ENCODE measurements around the gene HSDL2. TPM values are rescaled to one million over a fixed set of nuclear protein-coding genes. Genes with fewer than 3 reads are reported as not detected.
"Not testable (repeated sequence)": the region's sequence is repeated elsewhere in the genome, so short reads cannot be mapped to it uniquely, and the experiment has no call there.

Gene HSDL2
- total RNA-seq, 2 experiments from 2014 or later: 24.8 to 26.3 TPM

DNA sequence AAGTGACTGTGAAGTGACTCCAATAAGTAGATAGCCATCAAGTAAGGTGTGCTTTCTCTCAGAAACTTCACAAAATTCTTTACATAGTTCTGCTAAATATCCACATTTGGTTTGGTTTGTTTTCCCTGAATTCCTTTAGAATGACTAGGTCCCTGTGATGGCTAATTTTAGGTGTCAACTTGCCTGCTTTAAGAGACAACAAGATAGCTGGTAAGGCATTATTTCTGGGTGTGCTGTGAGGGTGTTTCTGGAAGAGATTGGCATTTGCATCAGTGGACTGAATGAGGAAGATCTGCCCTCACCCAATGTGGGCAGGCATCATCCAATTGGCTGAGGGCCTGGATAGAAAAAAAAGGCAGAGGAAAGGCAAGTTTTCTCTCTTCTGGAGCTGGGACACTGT is 38.2 kb upstream of the HSDL2 start:
- Mint-ChIP-seq H3K36me3 (no peaks in the 10 kb centered on the region), H3K27ac (no peak overlapping the region), H3K9me3 (no peaks in the 10 kb centered on the region), H3K27me3 (no peaks in the 10 kb centered on the region), H3K4me1 (ENCODE audit: low read depth) (no peaks in the 10 kb centered on the region), H3K4me3 (no peak overlapping the region)
- no peak for DNase-seq
- POLR2A ChIA-PET: no interaction called here
- intact Hi-C loops (cut with micrococcal nuclease): no loop called here
- CTCF ChIA-PET: interaction anchor here (1.0 kb wide), 1 partner anchor 244 kb away, joined by 4 read pairs; no protein-coding TSS in a partner anchor

GRCh38 chr9:112348257-112349007 is 31.5 kb upstream of the HSDL2 start:
- H3K27me3 Mint-ChIP-seq: peaks cover 2% of the 10 kb centered on the region

DNA sequence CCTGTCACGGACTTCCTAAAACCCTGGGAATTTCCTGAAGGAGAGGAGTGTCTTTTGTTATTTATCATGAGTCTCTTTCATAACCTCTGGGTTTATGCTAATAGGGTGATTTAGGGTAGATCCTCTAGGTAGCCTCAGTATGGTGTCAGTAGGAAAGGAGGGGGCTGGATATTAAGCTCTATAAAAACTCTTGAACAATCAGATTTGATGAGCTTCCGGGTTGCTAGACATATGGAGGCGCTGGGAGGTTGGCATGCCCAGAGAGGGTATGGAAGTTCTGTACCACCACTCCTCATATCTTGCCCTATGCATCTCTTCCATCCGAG is 30.9 kb upstream of the HSDL2 start:
- intact Hi-C loops (cut with micrococcal nuclease): loop anchor here (2.0 kb wide), 1 partner anchor 14 kb away; no protein-coding TSS in a partner anchor
- CTCF ChIA-PET: interaction anchor here (1.0 kb wide), 1 partner anchor 12 kb away, joined by 3 read pairs; no protein-coding TSS in a partner anchor
- peak overlapping the region; percentile 76 for H3K4me3 Mint-ChIP-seq
- POLR2A ChIA-PET: no interaction called here
- DNase-seq: no peak
- peaks cover 13% of the 10 kb centered on the region for H3K4me1 Mint-ChIP-seq (ENCODE audit: low read depth)
- H3K36me3 Mint-ChIP-seq: peaks cover 2% of the 10 kb centered on the region
- H3K27ac Mint-ChIP-seq: no peak overlapping the region
- peaks cover 2% of the 10 kb centered on the region for H3K27me3 Mint-ChIP-seq
- peaks cover 2% of the 10 kb centered on the region for H3K9me3 Mint-ChIP-seq

More at GRCh38 chr9:112348257-112349007, 31.5 kb upstream of the HSDL2 start:
- Mint-ChIP-seq H3K4me1 (ENCODE audit: low read depth) (peaks cover 13% of the 10 kb centered on the region), H3K27ac (peak overlapping the region; percentile 80), H3K9me3 (peaks cover 2% of the 10 kb centered on the region), H3K4me3 (peak overlapping the region; percentile 76), H3K36me3 (peaks cover 2% of the 10 kb centered on the region)
- CTCF ChIA-PET: interaction anchor here (1.0 kb wide), 1 partner anchor 13 kb away, joined by 3 read pairs; no protein-coding TSS in a partner anchor
- DNase-seq: peak; percentile 87
- POLR2A ChIA-PET: no interaction called here
- intact Hi-C loops (cut with micrococcal nuclease): loop anchor here (2.0 kb wide), 1 partner anchor 14 kb away; no protein-coding TSS in a partner anchor

DNA sequence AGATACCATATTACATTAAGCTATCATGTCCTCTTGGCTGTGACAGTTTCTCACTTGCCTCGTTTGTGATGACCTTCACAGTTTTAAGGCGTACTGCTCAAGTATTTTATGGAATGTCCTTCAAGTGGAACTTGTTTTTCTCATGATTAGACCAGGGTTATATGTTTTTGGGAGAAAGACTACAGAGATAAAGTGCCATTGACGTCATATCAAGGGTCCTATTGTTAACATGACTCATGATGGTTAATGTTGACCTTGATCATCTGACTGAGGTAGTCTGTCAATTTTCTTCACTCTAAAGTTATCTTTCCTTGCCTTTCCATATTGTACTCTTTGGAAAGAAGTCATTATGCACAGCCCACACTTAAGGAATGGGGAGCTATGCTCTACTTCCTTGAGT is 28.7 kb upstream of the HSDL2 start:
- no peak for DNase-seq
- intact Hi-C loops (cut with micrococcal nuclease): no loop called here
- peaks cover 28% of the 10 kb centered on the region for H3K4me1 Mint-ChIP-seq (ENCODE audit: low read depth)
- POLR2A ChIA-PET: no interaction called here
- no peak overlapping the region for H3K4me3 Mint-ChIP-seq
- peaks cover 2% of the 10 kb centered on the region for H3K9me3 Mint-ChIP-seq
- H3K27me3 Mint-ChIP-seq: peaks cover 2% of the 10 kb centered on the region
- H3K36me3 Mint-ChIP-seq: peaks cover 2% of the 10 kb centered on the region
- H3K27ac Mint-ChIP-seq: no peak overlapping the region
- CTCF ChIA-PET: no interaction called here

DNA sequence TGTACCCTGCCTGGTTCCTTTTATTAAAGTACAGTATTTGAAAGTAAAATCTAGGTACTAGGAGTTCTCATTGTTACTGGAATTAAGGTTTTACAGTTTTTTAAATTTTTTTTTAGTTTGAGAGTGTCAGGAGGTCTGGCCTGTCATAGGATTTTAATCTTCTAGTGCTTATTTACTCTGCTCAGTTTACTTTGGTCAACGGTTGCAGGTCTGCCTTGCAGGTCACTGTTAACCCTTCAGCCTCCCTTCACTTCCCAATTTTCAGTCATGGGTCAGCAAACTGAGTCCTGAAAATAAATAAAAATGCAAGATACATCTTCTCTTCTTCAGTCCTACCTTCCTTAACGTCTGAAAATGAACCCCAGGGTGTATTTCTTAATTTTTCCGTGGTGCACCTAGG is 27.7 kb upstream of the HSDL2 start:
- Mint-ChIP-seq H3K36me3 (peaks cover 2% of the 10 kb centered on the region), H3K4me3 (no peak overlapping the region), H3K9me3 (peaks cover 2% of the 10 kb centered on the region), H3K27me3 (peaks cover 2% of the 10 kb centered on the region), H3K27ac (no peak overlapping the region), H3K4me1 (ENCODE audit: low read depth) (peaks cover 28% of the 10 kb centered on the region)
- CTCF ChIA-PET: no interaction called here
- POLR2A ChIA-PET: no interaction called here
- DNase-seq: no peak
- intact Hi-C loops (cut with micrococcal nuclease): no loop called here

GRCh38 chr9:112354081-112354743 is 25.7 kb upstream of the HSDL2 start:
- Mint-ChIP-seq H3K27ac (no peak overlapping the region), H3K4me3 (no peak overlapping the region), H3K4me1 (ENCODE audit: low read depth) (peaks cover 15% of the 10 kb centered on the region), H3K9me3 (no peaks in the 10 kb centered on the region), H3K27me3 (no peaks in the 10 kb centered on the region), H3K36me3 (no peaks in the 10 kb centered on the region)
- intact Hi-C loops (cut with micrococcal nuclease): no loop called here
- no peak for DNase-seq
- CTCF ChIA-PET: interaction anchor here (2.0 kb wide), 1 partner anchor 256 kb away, joined by 8 read pairs; no protein-coding TSS in a partner anchor
- POLR2A ChIA-PET: interaction anchor here (0.6 kb wide), 1 partner anchor 710 kb away, joined by 3 read pairs; no protein-coding TSS in a partner anchor

DNA sequence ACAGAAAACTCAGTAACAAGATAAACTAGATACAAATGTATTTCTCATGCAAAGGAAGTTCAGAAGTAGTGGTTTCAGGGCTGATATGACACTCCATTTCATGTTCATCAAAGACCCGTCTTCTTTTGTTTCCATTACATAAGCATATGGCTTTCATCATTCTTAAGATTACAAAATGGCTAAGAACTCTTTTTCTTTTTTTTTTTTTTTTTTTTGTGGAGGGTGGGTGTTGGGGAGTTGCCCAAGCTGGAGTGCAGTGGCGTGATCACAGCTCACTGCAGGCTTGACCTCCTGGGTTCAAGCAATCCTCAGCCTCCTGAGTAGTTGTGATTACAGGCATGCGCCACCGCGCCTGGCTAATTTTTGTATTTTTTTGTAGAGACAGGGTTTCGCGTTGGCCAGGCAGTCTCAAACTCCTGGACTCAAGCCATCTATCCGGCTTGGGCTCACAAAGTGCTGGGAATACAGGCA is 24.4 kb upstream of the HSDL2 start:
- no peak for DNase-seq
- ChIA-PET CTCF (interaction anchor here (0.9 to 2.0 kb wide), 2 partner anchors 24 to 257 kb away, joined by 3 to 8 read pairs; partner anchors contain the start of gene HSDL2), POLR2A (no interaction called here)
- no peaks in the 10 kb centered on the region for H3K36me3 Mint-ChIP-seq
- no peak overlapping the region for H3K4me3 Mint-ChIP-seq
- peaks cover 20% of the 10 kb centered on the region for H3K4me1 Mint-ChIP-seq (ENCODE audit: low read depth)
- H3K27ac Mint-ChIP-seq: peak overlapping the region; percentile 49
- no peaks in the 10 kb centered on the region for H3K9me3 Mint-ChIP-seq
- intact Hi-C loops (cut with micrococcal nuclease): loop anchor here (1.0 kb wide), 1 partner anchor 21 kb away; no protein-coding TSS in a partner anchor
- H3K27me3 Mint-ChIP-seq: no peaks in the 10 kb centered on the region

GRCh38 chr9:112360047-112360804 is 19.7 kb upstream of the HSDL2 start:
- Mint-ChIP-seq H3K27me3 (peaks cover 3% of the 10 kb centered on the region), H3K4me3 (no peak overlapping the region), H3K27ac (no peak overlapping the region), H3K9me3 (peaks cover 2% of the 10 kb centered on the region), H3K36me3 (no peaks in the 10 kb centered on the region), H3K4me1 (ENCODE audit: low read depth) (peaks cover 17% of the 10 kb centered on the region)
- ChIA-PET CTCF (interaction anchor here (0.6 to 5.0 kb wide), 22 partner anchors 12 to 739 kb away, joined by 3 to 118 read pairs (median 4); partner anchors contain the start of gene PTBP3), POLR2A (interaction anchor here (0.7 kb wide), 1 partner anchor 71 kb away, joined by 3 read pairs; no protein-coding TSS in a partner anchor)
- intact Hi-C loops (cut with micrococcal nuclease): loop anchor here (1.0 to 5.0 kb wide), 2 partner anchors 248 to 263 kb away; no protein-coding TSS in a partner anchor
- DNase-seq: no peak

GRCh38 chr9:112361601-112362000 is 18.3 kb upstream of the HSDL2 start:
- H3K36me3 Mint-ChIP-seq: peaks cover 3% of the 10 kb centered on the region
- CTCF ChIA-PET: interaction anchor here (0.7 to 5.0 kb wide), 32 partner anchors 9 to 1296 kb away, joined by 3 to 118 read pairs (median 5); partner anchors contain the start of genes HSDL2 and PTBP3
- DNase-seq: no peak
- H3K4me3 Mint-ChIP-seq: no peak overlapping the region
- H3K27ac Mint-ChIP-seq: no peak overlapping the region
- POLR2A ChIA-PET: no interaction called here
- H3K27me3 Mint-ChIP-seq: peaks cover 7% of the 10 kb centered on the region
- peaks cover 10% of the 10 kb centered on the region for H3K4me1 Mint-ChIP-seq (ENCODE audit: low read depth)
- H3K9me3 Mint-ChIP-seq: peaks cover 7% of the 10 kb centered on the region
- intact Hi-C loops (cut with micrococcal nuclease): loop anchor here (1.0 to 5.0 kb wide), 3 partner anchors 27 to 601 kb away; no protein-coding TSS in a partner anchor

- Mint-ChIP-seq H3K27ac (no peak overlapping the region), H3K9me3 (peaks cover 23% of the 10 kb centered on the region), H3K4me1 (ENCODE audit: low read depth) (peaks cover 10% of the 10 kb centered on the region), H3K27me3 (peaks cover 7% of the 10 kb centered on the region), H3K4me3 (no peak overlapping the region), H3K36me3 (peaks cover 5% of the 10 kb centered on the region)
- ChIA-PET POLR2A (no interaction called here), CTCF (interaction anchor here (0.7 to 2.2 kb wide), 2 partner anchors 158 to 252 kb away, joined by 4 to 8 read pairs; no protein-coding TSS in a partner anchor)
- no peak for DNase-seq
- intact Hi-C loops (cut with micrococcal nuclease): loop anchor here (5.0 kb wide), 1 partner anchor 252 kb away; no protein-coding TSS in a partner anchor
Observed at GRCh38 chr9:112364761-112365160, 15.1 kb upstream of the HSDL2 start.

GRCh38 chr9:112365257-112365656 is 14.7 kb upstream of the HSDL2 start:
- H3K4me3 Mint-ChIP-seq; H3K27me3 Mint-ChIP-seq; intact Hi-C loops (cut with micrococcal nuclease); H3K4me1 Mint-ChIP-seq (ENCODE audit: low read depth); POLR2A ChIA-PET; DNase-seq; H3K36me3 Mint-ChIP-seq; H3K27ac Mint-ChIP-seq: not testable (repeated sequence)
- H3K9me3 Mint-ChIP-seq: peaks cover 27% of the 10 kb centered on the region
- CTCF ChIA-PET: interaction anchor here (1.7 to 2.2 kb wide), 2 partner anchors 252 to 263 kb away, joined by 3 to 8 read pairs; no protein-coding TSS in a partner anchor

Measured in activated CD4-positive, alpha-beta memory T cell treated with anti-CD3 and anti-CD28 coated beads for 36 hours (primary cell).